H1 (cell line): ENCODE data around the gene ARHGAP6. TPM values are rescaled to one million over a fixed set of nuclear protein-coding genes. Genes with fewer than 3 reads are reported as not detected.

Experiments
- ASH2L ChIP-seq: fragments of 200-600, 300-600 bp; sonication (generic); IDR thresholded peaks from one replicate; pipeline ENCODE4 v1.7.1; 2017; ENCODE audit warnings: low read length
- CEBPB ChIP-seq: IDR thresholded peaks from 2 replicates; pipeline ENCODE4 v1.6.1; 2012; ENCODE audit warnings: low read depth, low read length
- GTF2F1 ChIP-seq: IDR thresholded peaks from 2 replicates; pipeline ENCODE4 v1.6.1; 2012; ENCODE audit warnings: low read depth, low read length, improper control_type of control experiment, borderline replicate concordance
- HDAC2 ChIP-seq, 2 experiments: fragments of 300-600 bp in 1 of 2; sonication (generic) in 1 of 2; IDR thresholded peaks; 2 replicates each; pipeline ENCODE4 v1.6.1; 2011 to 2012; ENCODE audit warnings: low read depth in 2 of 2, low read length in 2 of 2, mild to moderate bottlenecking in 2 of 2, moderate library complexity in 2 of 2, borderline replicate concordance in 1 of 2, inconsistent platforms in 1 of 2
- JUND ChIP-seq: IDR thresholded peaks from 2 replicates; pipeline ENCODE4 v1.6.1; 2011; ENCODE audit warnings: mild to moderate bottlenecking, improper control_type of control experiment, low read length
- KDM4A ChIP-seq: IDR thresholded peaks from one replicate; pipeline ENCODE4 v1.7.1; 2012; ENCODE audit warnings: low read depth, mild to moderate bottlenecking, moderate library complexity, low read length, inconsistent platforms; ENCODE audit not compliant: severe bottlenecking
- YY1 ChIP-seq: IDR thresholded peaks from 2 replicates; pipeline ENCODE4 v1.6.1; 2011; ENCODE audit warnings: low read depth, mild to moderate bottlenecking, low read length
- polyA plus RNA-seq, 7 experiments: library from polyadenylated mRNA; depleted of rRNA in 3 of 7; stranded (reverse) in 5 of 7; unstranded in 2 of 7; fragments of >200 nt in 5 of 7; fragments of 200-250 nt in 2 of 7; gene quantifications; 1 replicate in 5 of 7; 2 replicates in 1 of 7; 4 replicates in 1 of 7; pipeline versions ENCODE4 v1.2.1 to v1.2.3, GENCODE V29; 2011 to 2013; ENCODE audit warnings: missing spikeins in 2 of 7, mixed read lengths in 2 of 7
- total RNA-seq: library from RNA; stranded (reverse); fragmentation: NEBNext Ultra II Directional; extraction: Animal tissue kit (Norgen Biotek cat#: 25700); gene quantifications from 2 replicates; pipeline ENCODE4 v1.2.1, GENCODE V29; 2021

The ARHGAP6 gene
- total and polyA plus RNA-seq, 2 of the 8 experiments (the other 6 are each of a cell fraction or from before 2014, with no cell fraction given): 0.35 to 0.82 TPM

DNA sequence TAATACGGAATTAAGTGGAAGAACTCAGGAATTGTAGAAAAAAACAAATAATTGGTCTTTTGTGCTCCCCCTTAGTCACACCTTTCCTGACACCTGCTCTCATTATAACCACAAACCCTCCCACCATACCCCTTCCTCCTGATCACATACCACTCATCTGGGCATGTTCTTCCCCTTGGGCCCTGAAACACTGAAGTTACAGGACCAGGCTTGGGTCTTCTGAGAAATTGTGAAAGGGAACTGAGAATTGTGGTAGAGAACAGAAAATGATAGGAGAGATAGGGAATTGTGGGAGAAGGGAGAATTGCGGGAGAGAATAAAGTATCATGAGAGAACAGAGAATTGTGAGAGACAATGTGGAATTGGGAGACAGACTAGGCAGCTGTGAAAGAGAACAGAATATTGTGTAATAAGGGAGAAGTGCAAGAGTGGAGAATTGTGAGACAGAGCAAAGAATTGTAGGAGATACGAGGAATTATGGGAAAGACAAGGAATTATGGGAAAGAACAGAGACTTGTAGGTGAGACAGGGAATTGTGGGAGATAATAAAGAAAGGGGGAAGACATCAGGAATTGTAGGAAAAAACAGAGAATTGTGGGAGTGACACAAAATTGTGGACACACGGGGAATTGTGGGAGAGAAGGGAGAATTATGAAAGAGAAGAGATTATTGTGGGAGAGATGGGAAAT is 557.3 kb downstream of the ARHGAP6 start (continued):
- TF ChIP-seq ASH2L (no peak), KDM4A (no peak), JUND (no peak), YY1 (no peak), CEBPB (no peak), GTF2F1 (no peak), HDAC2 (IDR thresholded peaks at IDR 0.05; ENCODE audit: borderline replicate concordance in 1 of 2, low read depth in 2 of 2, low read length in 2 of 2) (no peak)
